Midbrain (tissue), 1 donor: Measurements from ENCODE around the gene INO80D.
"Not testable (repeated sequence)": the region's sequence is repeated elsewhere in the genome, so short reads cannot be mapped to it uniquely, and the experiment has no call there.

Experiments used
- DNase-seq: peaks from one replicate; lab custom pipeline; 2025; lab: John Stamatoyannopoulos, UW

INO80D gene

GRCh38 chr2:206031162-206031784 is 54.7 kb downstream of the INO80D start:
- DNase-seq, result no peak

GRCh38 chr2:206028101-206028500 is 57.9 kb downstream of the INO80D start:
- no peak for DNase-seq

- DNase-seq, result no peak
Measured at GRCh38 chr2:206023183-206023582, 62.8 kb downstream of the INO80D start.

GRCh38 chr2:206020171-206020570 is 65.8 kb downstream of the INO80D start:
- DNase-seq, result no peak

GRCh38 chr2:206015746-206016145 is 70.2 kb downstream of the INO80D start:
- DNase-seq, result not testable (repeated sequence)

GRCh38 chr2:206011795-206012194 is 74.2 kb downstream of the INO80D start:
- no peak for DNase-seq

- DNase-seq, result no peak
Measured at GRCh38 chr2:206011018-206011614, 74.9 kb downstream of the INO80D start.

- no peak for DNase-seq
Measured at GRCh38 chr2:206004004-206004693, 81.8 kb downstream of the INO80D start.

GRCh38 chr2:206002440-206002839 is 83.5 kb downstream of the INO80D start:
- no peak for DNase-seq

GRCh38 chr2:206001912-206002311 is 84.1 kb downstream of the INO80D start:
- DNase-seq, result no peak

GRCh38 chr2:206000776-206001175 is 85.2 kb downstream of the INO80D start:
- DNase-seq, result no peak

- DNase-seq, result no peak
Measured at GRCh38 chr2:205998583-205998982, 87.4 kb downstream of the INO80D start.

- DNase-seq, result no peak
Measured at GRCh38 chr2:205996161-205996560, 89.8 kb downstream of the INO80D start.

GRCh38 chr2:205995260-205995659 is 90.7 kb downstream of the INO80D start:
- DNase-seq, result no peak

GRCh38 chr2:205994344-205994743 is 91.6 kb downstream of the INO80D start:
- DNase-seq, result no peak

- DNase-seq, result no peak
Measured at GRCh38 chr2:205990104-205990503, 95.9 kb downstream of the INO80D start.

GRCh38 chr2:205989271-205990071 is 96.5 kb downstream of the INO80D start:
- DNase-seq, result no peak

GRCh38 chr2:205988681-205989080 is 97.3 kb downstream of the INO80D start:
- not testable (repeated sequence) for DNase-seq

GRCh38 chr2:205988274-205988673 is 97.7 kb downstream of the INO80D start:
- DNase-seq, result no peak

GRCh38 chr2:205986334-205986733 is 99.6 kb downstream of the INO80D start:
- DNase-seq, result not testable (repeated sequence)

- DNase-seq, result no peak
Measured at GRCh38 chr2:205984381-205984780, 101.6 kb downstream of the INO80D start.

GRCh38 chr2:205982776-205983327 is 103.1 kb downstream of the INO80D start:
- no peak for DNase-seq
